KMS-11 (cell line): ENCODE measurements around the gene THAP4.

Source experiments
- H2AFZ ChIP-seq: fragments of 200-600 bp; sonication (generic); 2 replicates; pipeline ENCODE4 v1.6.1; 2016; ENCODE audit warnings: antibody characterized with exemption, mixed run types, low read depth
- H3K27ac ChIP-seq: fragments of 200-600 bp; sonication (generic); 2 replicates; pipeline ENCODE4 v1.6.1; 2016; ENCODE audit warnings: mild to moderate bottlenecking, mixed run types
- H3K27me3 ChIP-seq: fragments of 200-600 bp; sonication (generic); 2 replicates; pipeline ENCODE4 v1.6.1; 2017; ENCODE audit warnings: mild to moderate bottlenecking, low read depth, mixed run types, moderate library complexity; ENCODE audit not compliant: insufficient read depth
- H3K36me3 ChIP-seq: fragments of 200-600 bp; sonication (generic); 2 replicates; pipeline ENCODE4 v1.6.1; 2017; ENCODE audit warnings: mild to moderate bottlenecking, mixed run types; ENCODE audit not compliant: insufficient read depth
- H3K4me1 ChIP-seq: fragments of 200-600 bp; sonication (generic); 2 replicates; pipeline ENCODE4 v1.6.1; 2016; ENCODE audit warnings: mild to moderate bottlenecking, low read depth, mixed run types; ENCODE audit not compliant: poor library complexity, severe bottlenecking
- H3K4me2 ChIP-seq: fragments of 200-600 bp; sonication (generic); 2 replicates; pipeline ENCODE4 v1.7.0; 2016; ENCODE audit warnings: mild to moderate bottlenecking, mixed run types
- H3K4me3 ChIP-seq: fragments of 200-600 bp; sonication (generic); IDR thresholded peaks from 2 replicates; pipeline ENCODE4 v1.6.1; 2017; ENCODE audit warnings: low read depth, low read length, mixed read lengths; ENCODE audit not compliant: insufficient read depth
- H3K79me2 ChIP-seq: fragments of 200-600 bp; sonication (generic); 2 replicates; pipeline ENCODE4 v1.6.1; 2016; ENCODE audit warnings: low read depth, mixed run types; ENCODE audit not compliant: insufficient read depth
- H3K9ac ChIP-seq: fragments of 200-600 bp; sonication (generic); 2 replicates; pipeline ENCODE4 v1.6.1; 2016; ENCODE audit warnings: mild to moderate bottlenecking, mixed run types
- H4K20me1 ChIP-seq: fragments of 200-600 bp; sonication (generic); 2 replicates; pipeline ENCODE4 v1.6.1; 2016; ENCODE audit warnings: mild to moderate bottlenecking, mixed run types; ENCODE audit not compliant: insufficient read depth
- CTCF ChIP-seq: fragments of 200-600 bp; sonication (generic); conservative IDR thresholded peaks from 2 replicates; pipeline ENCODE4 v1.6.1; 2017; ENCODE audit warnings: low read depth, mild to moderate bottlenecking, antibody characterized with exemption, low read length, moderate library complexity, mixed read lengths

THAP4 gene

GRCh38 chr2:241577413-241578122 is 59.4 kb downstream of the THAP4 start:
- Histone ChIP-seq H3K27ac (no peak overlapping the region), H3K4me2 (no peak overlapping the region), H3K4me1 (no peaks in the 10 kb centered on the region), H4K20me1 (no peaks in the 10 kb centered on the region), H3K27me3 (no peaks in the 10 kb centered on the region), H3K36me3 (no peaks in the 10 kb centered on the region), H3K9ac (no peak overlapping the region), H3K4me3 (no peak overlapping the region), H3K79me2 (no peaks in the 10 kb centered on the region), H2AFZ (no peak overlapping the region)
- TF ChIP-seq CTCF, result no peak

DNA sequence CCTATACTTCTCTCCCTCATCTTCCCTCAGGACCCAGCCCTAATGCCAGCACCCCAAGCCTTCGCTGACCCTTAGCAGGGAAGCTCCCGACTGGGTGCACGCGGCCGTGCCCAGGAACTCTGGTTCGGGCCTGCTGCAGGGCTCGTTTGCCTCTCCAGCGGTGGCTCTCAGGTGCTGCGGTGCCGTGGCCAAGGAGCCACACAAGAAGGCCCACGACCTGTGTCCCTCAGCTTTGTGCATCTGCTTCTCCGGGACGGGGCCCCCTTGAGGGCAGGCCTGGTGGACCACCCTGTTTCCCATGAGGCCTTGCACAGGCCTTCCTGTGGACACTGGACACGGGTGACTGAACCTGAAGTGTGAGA is 60.7 kb downstream of the THAP4 start:
- no peak overlapping the region for H3K4me3 ChIP-seq
- no peak overlapping the region for H2AFZ ChIP-seq
- no peaks in the 10 kb centered on the region for H3K79me2 ChIP-seq
- H3K4me1 ChIP-seq, result no peaks in the 10 kb centered on the region
- no peaks in the 10 kb centered on the region for H4K20me1 ChIP-seq
- H3K36me3 ChIP-seq, result no peaks in the 10 kb centered on the region
- no peak overlapping the region for H3K27ac ChIP-seq
- no peak overlapping the region for H3K4me2 ChIP-seq
- TF ChIP-seq CTCF, result no peak
- H3K9ac ChIP-seq, result no peak overlapping the region
- H3K27me3 ChIP-seq, result no peaks in the 10 kb centered on the region

GRCh38 chr2:241575624-241576292 is 61.2 kb downstream of the THAP4 start:
- H3K9ac ChIP-seq, result no peak overlapping the region
- H4K20me1 ChIP-seq, result no peaks in the 10 kb centered on the region
- H3K79me2 ChIP-seq, result no peaks in the 10 kb centered on the region
- no peak overlapping the region for H3K27ac ChIP-seq
- no peak overlapping the region for H3K4me2 ChIP-seq
- no peak for TF ChIP-seq CTCF
- no peak overlapping the region for H2AFZ ChIP-seq
- no peaks in the 10 kb centered on the region for H3K27me3 ChIP-seq
- no peaks in the 10 kb centered on the region for H3K4me1 ChIP-seq
- no peaks in the 10 kb centered on the region for H3K36me3 ChIP-seq
- H3K4me3 ChIP-seq, result no peak overlapping the region

GRCh38 chr2:241574911-241575623 is 61.9 kb downstream of the THAP4 start:
- Histone ChIP-seq H3K9ac (no peak overlapping the region), H4K20me1 (no peaks in the 10 kb centered on the region), H3K79me2 (no peaks in the 10 kb centered on the region), H3K4me2 (no peak overlapping the region), H3K27ac (no peak overlapping the region), H3K4me3 (no peak overlapping the region), H2AFZ (no peak overlapping the region), H3K27me3 (no peaks in the 10 kb centered on the region), H3K36me3 (no peaks in the 10 kb centered on the region), H3K4me1 (no peaks in the 10 kb centered on the region)
- TF ChIP-seq CTCF, result no peak
